HG02623 (cell line): Measurements from ENCODE around the gene PLEKHA3.

Source experiments
- ATAC-seq: cut with Tn5 transposase; IDR thresholded peaks from one replicate; pipeline ENCODE4 v1.9.1; 2021; ENCODE audit warnings: moderate library complexity; ENCODE audit not compliant: unreplicated experiment

Gene PLEKHA3

GRCh38 chr2:178478439-178479274 lies 1.6 kb upstream of the PLEKHA3 start, which contains the start of gene FKBP7:
Gene FKBP7 (minus strand): TSS chr2:178478600. CDS start chr2:178478499, 101 bp downstream.
- ATAC-seq = peak; percentile 39

GRCh38 chr2:178479275-178479616 lies 1.0 kb upstream of the PLEKHA3 start:
- ATAC-seq = no peak

- ATAC-seq = no peak
Measured at GRCh38 chr2:178479758-178480226, 465 bp upstream of the PLEKHA3 start.

- ATAC-seq = no peak
Measured at GRCh38 chr2:178482437-178482836, 2.2 kb downstream of the PLEKHA3 start.

- no peak for ATAC-seq
Measured at GRCh38 chr2:178484245-178485041, 4.2 kb downstream of the PLEKHA3 start.

- ATAC-seq = no peak
Measured at GRCh38 chr2:178485356-178485755, 5.1 kb downstream of the PLEKHA3 start.

GRCh38 chr2:178491612-178492011 lies 11.4 kb downstream of the PLEKHA3 start:
- ATAC-seq = no peak

GRCh38 chr2:178496049-178496448 lies 15.8 kb downstream of the PLEKHA3 start:
- ATAC-seq = no peak

GRCh38 chr2:178498137-178498536 lies 17.9 kb downstream of the PLEKHA3 start:
- no peak for ATAC-seq

GRCh38 chr2:178499640-178500039 lies 19.4 kb downstream of the PLEKHA3 start:
- no peak for ATAC-seq

GRCh38 chr2:178502751-178503150 lies 22.5 kb downstream of the PLEKHA3 start:
- no peak for ATAC-seq

GRCh38 chr2:178506101-178506500 lies 25.8 kb downstream of the PLEKHA3 start:
- ATAC-seq = no peak

- no peak for ATAC-seq
Measured at GRCh38 chr2:178506524-178506923, 26.3 kb downstream of the PLEKHA3 start.

- no peak for ATAC-seq
Measured at GRCh38 chr2:178506949-178507348, 26.7 kb downstream of the PLEKHA3 start.

- ATAC-seq = no peak
Measured at GRCh38 chr2:178508646-178509045, 28.4 kb downstream of the PLEKHA3 start.

- no peak for ATAC-seq
Measured at GRCh38 chr2:178510384-178510783, 30.1 kb downstream of the PLEKHA3 start.

GRCh38 chr2:178512484-178512883 lies 32.2 kb downstream of the PLEKHA3 start:
- no peak for ATAC-seq

GRCh38 chr2:178513876-178514275 lies 33.6 kb downstream of the PLEKHA3 start:
- no peak for ATAC-seq

- ATAC-seq = peak; percentile 38
Measured at GRCh38 chr2:178514664-178515063, 34.4 kb downstream of the PLEKHA3 start.

- no peak for ATAC-seq
Measured at GRCh38 chr2:178517496-178517895, 37.2 kb downstream of the PLEKHA3 start.

- no peak for ATAC-seq
Measured at GRCh38 chr2:178521304-178522150, 41.3 kb downstream of the PLEKHA3 start.
